ENCODE results near the gene GABRR2.

Gene GABRR2

GRCh38 chr6:89284963-89285735, 29.9 kb downstream of the GABRR2 start:
- DNase-seq (ENCODE audit: low read depth): no peak
- H3K4me3 ChIP-seq (replicated peaks; ENCODE audit: low read depth, low read length): no peak overlapping the region
- TF ChIP-seq CTCF (IDR thresholded peaks at IDR 0.05; ENCODE audit: low read length, missing control alignments): no peak

GRCh38 chr6:89284081-89284480, 31.0 kb downstream of the GABRR2 start:
- no peak for TF ChIP-seq CTCF (IDR thresholded peaks at IDR 0.05; ENCODE audit: low read length, missing control alignments)
- no peak for DNase-seq (ENCODE audit: low read depth)
- no peak overlapping the region for H3K4me3 ChIP-seq (replicated peaks; ENCODE audit: low read depth, low read length)

- H3K4me3 ChIP-seq (replicated peaks; ENCODE audit: low read depth, low read length): no peak overlapping the region
- DNase-seq (ENCODE audit: low read depth): no peak
- TF ChIP-seq CTCF (IDR thresholded peaks at IDR 0.05; ENCODE audit: low read length, missing control alignments): no peak
Observed at GRCh38 chr6:89282749-89283148, 32.4 kb downstream of the GABRR2 start.

DNA sequence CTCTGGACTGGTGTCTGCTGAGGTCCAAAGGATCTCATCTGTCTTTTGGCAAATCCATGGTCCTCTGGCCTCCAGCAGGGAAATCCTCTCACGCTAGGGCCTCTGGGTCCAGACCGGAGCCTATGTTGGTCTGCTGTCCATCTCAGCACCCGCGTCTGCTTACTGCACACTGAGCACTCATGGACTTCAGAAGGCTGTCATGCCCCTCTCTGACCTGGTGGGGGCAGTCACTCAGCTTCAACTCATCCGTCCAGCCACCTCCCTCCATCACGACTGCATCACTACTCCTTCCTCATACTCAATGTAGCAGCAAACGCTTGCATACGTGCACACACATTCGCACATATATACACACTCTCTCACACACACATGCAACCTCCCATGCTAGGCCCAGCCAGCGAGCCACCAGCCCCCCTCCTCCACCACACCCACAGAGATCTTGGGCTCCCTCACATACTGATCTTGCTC, 33.3 kb downstream of the GABRR2 start:
- peak; percentile 55 for DNase-seq (ENCODE audit: low read depth)
- H3K4me3 ChIP-seq (replicated peaks; ENCODE audit: low read depth, low read length): no peak overlapping the region
- peak; percentile 50 for TF ChIP-seq CTCF (IDR thresholded peaks at IDR 0.05; ENCODE audit: low read length, missing control alignments)

GRCh38 chr6:89278956-89279355, 36.1 kb downstream of the GABRR2 start:
- H3K4me3 ChIP-seq (replicated peaks; ENCODE audit: low read depth, low read length): no peak overlapping the region
- DNase-seq (ENCODE audit: low read depth): no peak
- no peak for TF ChIP-seq CTCF (IDR thresholded peaks at IDR 0.05; ENCODE audit: low read length, missing control alignments)

GRCh38 chr6:89275900-89276299, 39.2 kb downstream of the GABRR2 start:
- H3K4me3 ChIP-seq (replicated peaks; ENCODE audit: low read depth, low read length): no peak overlapping the region
- TF ChIP-seq CTCF (IDR thresholded peaks at IDR 0.05; ENCODE audit: low read length, missing control alignments): no peak
- DNase-seq (ENCODE audit: low read depth): no peak

DNA sequence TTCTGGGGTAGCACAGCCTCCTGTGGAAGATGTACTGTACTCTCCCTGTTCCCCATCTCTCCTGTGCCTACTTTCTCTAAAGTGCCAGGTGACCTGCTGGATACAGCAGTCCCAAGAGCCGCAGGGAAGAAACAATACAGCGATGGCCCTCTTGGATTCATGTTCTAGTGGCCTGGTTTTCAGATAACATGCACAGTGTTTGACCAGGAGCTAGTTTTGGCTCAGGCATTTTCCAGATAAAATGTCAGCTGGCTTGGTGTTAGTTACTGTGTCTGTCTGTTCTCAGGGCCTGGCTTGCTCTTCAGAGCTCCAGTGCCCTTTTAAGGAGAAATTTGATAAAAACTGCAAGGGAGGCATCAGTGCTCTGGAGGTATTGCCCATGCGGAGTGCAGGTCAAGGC, 41.3 kb downstream of the GABRR2 start:
- H3K4me3 ChIP-seq (replicated peaks; ENCODE audit: low read depth, low read length): no peak overlapping the region
- DNase-seq (ENCODE audit: low read depth): no peak
- no peak for TF ChIP-seq CTCF (IDR thresholded peaks at IDR 0.05; ENCODE audit: low read length, missing control alignments)

All from fibroblast of pulmonary artery (primary cell).